HG02884 (cell line): ENCODE measurements around the gene IFT52.
"Not testable (repeated sequence)": the region's sequence is repeated elsewhere in the genome, so short reads cannot be mapped to it uniquely, and the experiment has no call there.

ENCODE experiments used
- ATAC-seq: cut with Tn5 transposase; IDR thresholded peaks from one replicate; pipeline ENCODE4 v1.9.1; 2021; ENCODE audit warnings: mild to moderate bottlenecking, moderate library complexity; ENCODE audit not compliant: unreplicated experiment

Gene IFT52

GRCh38 chr20:43636429-43636828, 45.7 kb downstream of the IFT52 start:
- no peak for ATAC-seq

GRCh38 chr20:43642548-43642947, 51.8 kb downstream of the IFT52 start:
- no peak for ATAC-seq

- ATAC-seq = no peak
These were observed 60.3 kb downstream of the IFT52 start for GRCh38 chr20:43650997-43651525.

DNA sequence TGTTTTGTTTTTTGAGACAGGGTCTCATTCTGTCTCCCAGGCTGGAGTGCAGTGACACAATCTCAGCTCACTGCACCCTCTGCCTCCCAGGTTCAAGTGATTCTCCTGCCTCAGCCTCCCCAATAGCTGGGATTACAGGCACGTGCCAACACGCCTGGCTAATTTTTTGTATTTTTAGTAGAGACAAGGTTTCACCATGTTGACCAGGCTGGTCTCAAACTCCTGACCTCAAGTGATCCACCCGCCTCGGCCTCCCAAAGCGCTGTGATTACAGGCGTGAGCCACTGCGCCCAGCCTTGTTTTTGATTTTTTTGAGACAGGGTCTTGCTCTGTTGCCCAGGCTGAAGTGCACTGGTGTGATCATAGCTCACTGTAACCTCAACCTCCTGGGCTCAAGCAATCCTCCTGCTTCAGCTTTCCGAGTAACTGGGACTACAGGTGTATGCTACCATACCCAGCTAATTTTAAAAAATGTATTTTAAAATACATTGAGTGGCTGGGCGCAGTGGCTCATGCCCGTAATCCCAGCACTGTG, 61.0 kb downstream of the IFT52 start:
- not testable (repeated sequence) for ATAC-seq

DNA sequence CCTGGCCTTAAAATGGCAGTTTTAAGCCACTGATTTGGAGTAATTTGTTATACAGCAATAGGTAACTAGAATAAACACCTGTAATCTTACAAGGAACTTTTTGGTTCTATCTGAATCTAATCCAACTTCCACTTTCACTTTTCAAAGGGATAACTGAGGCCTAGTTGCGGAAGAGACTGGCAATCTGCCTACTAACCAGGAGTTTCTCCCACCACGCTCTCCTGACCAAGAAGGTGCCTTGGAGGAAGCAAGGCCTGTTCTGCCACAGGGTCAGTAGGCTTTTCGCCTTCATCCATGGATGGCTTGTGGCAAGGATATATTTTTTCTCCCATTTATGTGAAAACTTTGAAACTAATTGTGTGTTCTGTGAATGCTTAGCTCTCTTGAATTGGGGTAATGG, 63.2 kb downstream of the IFT52 start:
- no peak for ATAC-seq

DNA sequence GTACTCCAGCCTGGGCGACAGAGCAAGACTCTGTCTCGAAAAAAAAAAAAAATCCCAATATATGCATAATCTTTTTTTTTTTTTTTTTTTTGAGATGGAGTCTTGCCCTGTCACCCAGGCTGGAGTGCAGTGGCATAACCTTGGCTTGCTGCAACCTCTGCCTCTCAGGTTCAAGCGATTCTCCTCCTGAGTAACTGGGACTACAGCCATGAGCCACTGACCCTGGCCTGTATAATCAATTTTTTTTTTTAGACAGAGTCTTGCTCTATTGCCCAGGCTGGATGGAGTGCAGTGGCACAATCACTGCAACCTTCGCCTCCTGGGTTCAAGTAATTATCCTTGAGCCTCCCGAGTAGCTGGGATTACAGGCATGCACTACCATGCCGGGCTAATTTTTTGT, 64.4 kb downstream of the IFT52 start:
- ATAC-seq = not testable (repeated sequence)

DNA sequence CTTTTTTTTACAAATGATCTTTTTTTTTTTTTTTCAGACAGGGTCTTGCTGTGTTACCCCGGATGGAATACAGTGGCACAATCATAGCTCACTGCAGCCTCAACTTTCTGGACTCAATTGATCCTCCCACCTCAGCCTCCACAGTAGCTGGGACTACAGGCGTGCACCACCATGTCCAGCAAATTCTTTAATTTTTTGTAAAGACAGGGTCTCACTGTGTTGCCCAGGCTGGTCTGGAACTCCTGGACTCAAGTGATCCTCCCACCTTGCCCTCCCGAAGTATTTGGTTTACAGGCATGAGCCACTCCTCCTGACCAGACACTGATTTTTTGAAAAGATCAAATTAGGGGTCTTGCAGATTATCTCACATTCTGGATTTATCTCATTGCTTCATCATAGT, 65.2 kb downstream of the IFT52 start:
- no peak for ATAC-seq

DNA sequence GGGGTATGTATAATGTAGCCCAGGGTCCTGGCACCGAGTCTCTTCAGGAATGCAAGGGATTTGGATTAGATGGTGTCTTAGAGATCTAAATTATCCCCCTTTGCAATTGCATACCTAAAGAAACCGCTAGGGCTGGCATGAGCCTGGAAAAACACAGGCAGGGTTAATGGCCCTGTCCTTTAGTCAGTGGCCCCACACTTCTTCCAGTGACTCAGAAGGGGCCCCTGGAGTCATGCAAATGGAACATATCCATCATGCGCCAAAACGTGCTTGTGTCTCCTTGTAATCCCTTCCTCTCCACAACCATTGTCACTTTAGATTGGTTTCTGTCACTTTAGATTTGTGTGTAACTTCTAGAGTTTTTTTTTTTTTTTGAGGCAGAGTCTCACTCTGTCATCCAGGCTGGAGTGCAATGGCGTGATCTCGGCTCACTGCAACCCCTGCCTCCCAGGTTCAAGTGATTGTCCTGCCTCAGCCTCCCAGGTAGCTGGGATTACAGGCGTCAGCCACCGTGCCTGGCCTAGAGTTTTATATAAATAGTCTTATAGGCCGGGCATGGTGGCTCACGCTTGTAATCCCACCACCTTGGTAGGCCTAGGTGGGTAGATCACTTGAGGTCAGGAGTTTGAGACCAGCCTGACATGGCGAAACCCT, 67.5 kb downstream of the IFT52 start:
- ATAC-seq = peak; percentile 22

- ATAC-seq = no peak
These were observed 68.1 kb downstream of the IFT52 start for GRCh38 chr20:43658723-43659419.

DNA sequence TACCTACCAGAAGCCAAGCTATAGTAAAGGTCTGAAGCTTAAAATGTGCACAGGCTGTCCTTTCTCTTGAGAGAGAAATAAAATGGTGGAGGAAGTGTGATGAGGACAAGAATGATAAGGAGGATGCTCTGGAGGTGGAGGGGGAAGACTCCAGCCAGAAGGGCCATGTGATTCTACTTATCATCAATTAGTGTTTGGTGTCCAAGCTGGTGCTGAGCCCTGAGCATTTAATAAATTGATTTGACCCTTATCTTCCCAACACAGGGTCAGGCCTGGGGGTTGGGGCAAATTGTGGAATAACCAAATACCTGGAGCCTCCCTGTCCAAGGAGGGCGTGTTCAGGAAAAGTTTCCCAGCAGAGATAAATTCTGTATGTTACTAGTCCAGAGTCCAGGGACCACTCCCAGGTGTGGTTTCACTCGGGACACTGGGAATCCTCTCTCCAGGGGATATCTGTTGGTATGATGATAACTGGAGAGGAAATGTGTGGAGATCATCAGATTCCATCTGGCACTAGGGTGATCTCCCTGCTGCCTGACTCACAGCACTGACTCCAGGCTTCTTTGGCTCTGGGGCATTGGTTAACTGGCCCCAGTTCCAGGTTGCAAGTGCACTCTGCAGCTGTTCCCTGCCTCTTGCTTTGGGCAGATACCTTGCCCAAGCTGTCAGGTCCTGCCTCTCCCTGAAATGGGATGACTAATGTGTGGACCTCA, 72.4 kb downstream of the IFT52 start:
- no peak for ATAC-seq

DNA sequence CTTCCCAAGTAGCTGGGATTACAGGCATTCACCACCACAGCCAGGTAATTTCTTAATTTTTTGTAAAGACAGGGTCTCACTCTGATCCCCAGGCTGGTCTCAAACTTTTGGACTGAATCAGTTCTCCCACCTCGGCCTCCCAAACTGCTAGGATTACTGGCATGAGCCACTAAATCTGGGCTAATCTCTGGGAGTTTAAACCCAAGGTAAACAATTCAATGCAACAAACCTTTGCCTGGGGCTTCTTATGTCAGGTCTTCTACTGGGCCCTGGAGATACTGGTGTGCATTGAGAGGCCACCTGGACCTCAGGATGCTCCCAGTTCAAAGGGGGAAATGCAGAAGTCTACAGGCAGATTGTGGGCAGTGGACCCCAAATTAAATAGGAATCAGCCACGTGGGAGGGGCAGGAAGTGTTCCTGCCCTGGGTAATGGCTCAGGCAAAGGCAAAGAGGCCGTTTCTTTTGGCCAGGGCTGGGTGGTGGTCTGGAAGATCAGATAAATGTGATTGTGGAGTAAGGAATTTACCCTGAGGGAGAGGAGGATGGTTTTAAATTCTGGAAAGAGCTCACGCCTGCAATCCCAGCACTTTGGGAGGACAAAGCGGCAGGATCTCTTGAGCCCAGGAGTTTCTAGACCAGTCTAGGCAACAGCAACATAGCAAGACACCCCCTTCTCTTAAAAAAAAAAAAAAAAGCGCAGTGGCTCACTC, 74.9 kb downstream of the IFT52 start:
- ATAC-seq = no peak

DNA sequence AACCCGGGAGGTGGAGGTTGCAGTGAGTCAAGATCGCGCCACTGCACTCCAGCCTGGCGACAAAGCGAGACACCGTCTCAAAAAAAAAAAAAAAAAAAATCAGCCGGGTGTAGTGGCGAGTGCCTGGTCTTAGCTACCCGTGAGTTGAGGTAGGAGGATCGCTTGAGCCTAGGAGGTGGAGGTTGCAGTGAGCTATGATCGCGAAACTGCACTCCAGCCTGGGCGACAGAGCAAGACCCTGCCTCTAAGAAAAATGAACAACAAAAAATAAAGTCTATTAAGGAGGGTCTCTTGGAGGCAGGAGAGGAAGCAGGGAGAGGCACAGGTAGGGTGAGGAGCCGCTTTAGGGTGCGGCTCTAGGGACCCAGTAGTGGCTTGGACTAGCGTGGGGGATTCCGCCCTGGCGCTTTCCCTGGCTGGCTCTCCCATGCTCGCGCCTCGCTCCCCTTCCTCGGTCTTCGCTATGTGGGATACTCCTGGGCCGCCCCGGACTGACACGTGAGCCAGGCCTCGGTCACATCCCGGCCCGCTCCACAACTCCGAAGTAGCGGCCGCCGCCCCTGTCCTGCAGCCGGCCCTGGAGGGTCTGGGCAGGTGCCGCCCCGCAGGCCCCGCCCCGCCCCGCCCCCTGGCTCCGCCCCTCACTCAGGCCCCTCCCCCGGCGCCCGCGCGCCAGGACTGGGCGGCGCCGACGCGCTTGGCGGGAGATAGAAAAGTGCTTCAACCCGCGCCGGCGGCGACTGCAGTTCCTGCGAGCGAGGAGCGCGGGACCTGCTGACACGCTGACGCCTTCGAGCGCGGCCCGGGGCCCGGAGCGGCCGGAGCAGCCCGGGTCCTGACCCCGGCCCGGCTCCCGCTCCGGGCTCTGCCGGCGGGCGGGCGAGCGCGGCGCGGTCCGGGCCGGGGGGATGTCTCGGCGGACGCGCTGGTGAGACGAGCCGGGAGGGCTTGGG, 75.9 kb downstream of the IFT52 start, which contains the start of gene MYBL2:
TSS of gene MYBL2 (plus strand) at position 739 of the 953 bp plus-strand sequence. CDS start at position 909, 170 bp downstream.
- peak; percentile 69 for ATAC-seq

DNA sequence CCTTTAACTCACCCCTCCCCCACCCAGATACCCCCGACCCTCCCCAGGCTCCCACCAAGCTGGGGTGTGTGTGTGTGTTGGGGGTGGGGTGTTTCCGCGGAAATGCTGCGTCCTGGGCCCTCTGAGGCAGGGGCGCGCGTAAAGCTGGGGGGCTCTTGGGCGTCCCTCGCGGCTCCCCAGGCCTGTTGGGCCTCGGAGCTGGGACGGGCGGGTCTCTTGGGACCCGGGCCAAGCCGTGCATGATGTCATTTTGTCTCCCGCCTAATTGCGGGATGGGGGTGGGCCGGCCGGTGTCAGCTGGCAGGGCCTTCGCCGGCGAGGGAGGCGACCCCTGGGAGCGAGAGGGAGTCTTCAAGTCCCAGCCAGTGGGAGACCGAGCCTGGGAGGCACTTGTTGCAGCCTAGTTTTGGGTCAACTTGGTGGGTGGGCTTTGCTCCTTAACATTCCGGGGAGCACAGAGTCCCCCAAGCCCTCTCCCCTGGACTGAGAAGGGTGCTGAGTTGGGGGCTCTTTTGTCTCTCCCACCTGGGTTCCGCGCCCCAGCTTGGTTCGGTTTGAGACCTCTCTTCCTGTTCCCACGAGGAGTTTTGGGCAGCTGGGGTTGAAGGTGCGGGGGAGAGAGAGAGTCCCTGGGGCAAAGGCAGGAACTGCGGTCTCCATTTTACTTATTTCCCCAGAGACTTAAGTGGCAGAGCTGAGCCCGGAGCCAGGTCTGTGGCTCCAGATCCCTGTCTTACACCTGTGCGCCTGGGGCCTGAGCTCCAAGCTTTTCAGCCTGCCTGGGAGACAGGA, 76.8 kb downstream of the IFT52 start:
- ATAC-seq = peak; percentile 11

GRCh38 chr20:43669332-43669731, 78.6 kb downstream of the IFT52 start:
- ATAC-seq = no peak

- ATAC-seq = no peak
These were observed 79.7 kb downstream of the IFT52 start for GRCh38 chr20:43670423-43670822.

- no peak for ATAC-seq
These were observed 85.6 kb downstream of the IFT52 start for GRCh38 chr20:43676368-43676767.

GRCh38 chr20:43680981-43681380, 90.2 kb downstream of the IFT52 start:
- no peak for ATAC-seq

- ATAC-seq = no peak
These were observed 90.8 kb downstream of the IFT52 start for GRCh38 chr20:43681468-43681942.

- ATAC-seq = peak; percentile 93
These were observed 91.3 kb downstream of the IFT52 start for GRCh38 chr20:43681991-43682410.
